ENCODE measurements around the gene LEFTY2. TPM values are rescaled to one million over a fixed set of nuclear protein-coding genes. Genes with fewer than 3 reads are reported as not detected.

The LEFTY2 gene
- polyA plus RNA-seq, 1 donor from 2014 or later, result not detected

- Histone ChIP-seq H3K9ac (ENCODE audit: low read length) (no peak overlapping the region), H3K9me2 (ENCODE audit: insufficient read depth, low read length) (no peaks in the 10 kb centered on the region), H4K20me1 (ENCODE audit: insufficient read depth) (no peaks in the 10 kb centered on the region), H3K36me3 (ENCODE audit: insufficient read depth, low read length) (no peaks in the 10 kb centered on the region), H3K9me3 (ENCODE audit: low read length) (no peaks in the 10 kb centered on the region), H3K4me3 (ENCODE audit: low read length) (peak overlapping the region; percentile 87), H3K79me2 (replicated peaks; ENCODE audit: insufficient read depth, low read length) (peaks cover 6% of the 10 kb centered on the region), H3K27ac (ENCODE audit: low read length) (no peak overlapping the region), H3K4me2 (ENCODE audit: low read length) (no peak overlapping the region), H3F3A (ENCODE audit: insufficient read depth, low read length, poor library complexity, severe bottlenecking) (no peaks in the 10 kb centered on the region), H2AFZ (ENCODE audit: low read depth, low read length) (no peak overlapping the region), H3K27me3 (ENCODE audit: insufficient read depth, low read depth, low read length) (no peaks in the 10 kb centered on the region)
- TF ChIP-seq REST (IDR thresholded peaks at IDR 0.05; ENCODE audit: borderline replicate concordance) (no peak), RAD21 (conservative IDR thresholded peaks at IDR 0.05) (no peak), EZH2 (IDR thresholded peaks at IDR 0.05; ENCODE audit: borderline replicate concordance, insufficient read depth, low read length, poor library complexity, severe bottlenecking) (no peak)
Observed at GRCh38 chr1:225921734-225922709, 19.0 kb downstream of the LEFTY2 start.

- H3F3A ChIP-seq (ENCODE audit: insufficient read depth, low read length, poor library complexity, severe bottlenecking), result no peaks in the 10 kb centered on the region
- H3K36me3 ChIP-seq (ENCODE audit: insufficient read depth, low read length), result no peaks in the 10 kb centered on the region
- no peak for TF ChIP-seq SMC3 (conservative IDR thresholded peaks at IDR 0.05; ENCODE audit: poor library complexity)
- TF ChIP-seq CTCF (IDR thresholded peaks at IDR 0.05; ENCODE audit: poor library complexity, severe bottlenecking), result no peak
- TF ChIP-seq TAF1 (IDR thresholded peaks at IDR 0.05; ENCODE audit: low read depth), result no peak
- TF ChIP-seq RAD21 (conservative IDR thresholded peaks at IDR 0.05), result no peak
- TF ChIP-seq EZH2 (IDR thresholded peaks at IDR 0.05; ENCODE audit: borderline replicate concordance, insufficient read depth, low read length, poor library complexity, severe bottlenecking), result no peak
- no peak for TF ChIP-seq EP300 (conservative IDR thresholded peaks at IDR 0.05; ENCODE audit: poor library complexity, severe bottlenecking)
- no peak overlapping the region for H3K27ac ChIP-seq (ENCODE audit: low read length)
- H3K79me2 ChIP-seq (replicated peaks; ENCODE audit: insufficient read depth, low read length), result peaks cover 6% of the 10 kb centered on the region
- no peak overlapping the region for H3K4me2 ChIP-seq (ENCODE audit: low read length)
- no peaks in the 10 kb centered on the region for H4K20me1 ChIP-seq (ENCODE audit: insufficient read depth)
- no peak overlapping the region for H3K9ac ChIP-seq (ENCODE audit: low read length)
- H3K9me2 ChIP-seq (ENCODE audit: insufficient read depth, low read length), result no peaks in the 10 kb centered on the region
- H3K4me3 ChIP-seq (ENCODE audit: low read length), result no peak overlapping the region
- no peak overlapping the region for H2AFZ ChIP-seq (ENCODE audit: low read depth, low read length)
- H3K9me3 ChIP-seq (ENCODE audit: low read length), result no peaks in the 10 kb centered on the region
- no peaks in the 10 kb centered on the region for H3K27me3 ChIP-seq (ENCODE audit: insufficient read depth, low read depth, low read length)
Observed at GRCh38 chr1:225919906-225920305, 21.1 kb downstream of the LEFTY2 start.

Measured in neural cell (in vitro differentiated cells).